Loucy (cell line): ENCODE results near the gene GDNF.

Experiments
- H2AFZ ChIP-seq: fragments of 200-600 bp; sonication (generic); 2 replicates; pipeline ENCODE4 v1.6.0; 2016; ENCODE audit warnings: antibody characterized with exemption, mild to moderate bottlenecking, low read length, moderate library complexity
- H3F3A ChIP-seq: fragments of 200-600 bp; 2 replicates; pipeline ENCODE4 v1.6.0; 2016; ENCODE audit warnings: antibody characterized with exemption, low read depth, mild to moderate bottlenecking
- H3K27me3 ChIP-seq: fragments of 200-600 bp; sonication (generic); 2 replicates; pipeline ENCODE4 v1.6.1; 2014; ENCODE audit warnings: low read length, mild to moderate bottlenecking; ENCODE audit not compliant: insufficient read depth, poor library complexity, severe bottlenecking
- H3K36me3 ChIP-seq: fragments of 200-600 bp; sonication (generic); 2 replicates; pipeline ENCODE4 v1.6.1; 2016; ENCODE audit warnings: low read length; ENCODE audit not compliant: insufficient read depth
- H3K4me1 ChIP-seq: fragments of 200-600 bp; sonication (generic); 2 replicates; pipeline ENCODE4 v1.5.1; 2014; ENCODE audit warnings: low read length, mild to moderate bottlenecking; ENCODE audit not compliant: insufficient read depth, poor library complexity, severe bottlenecking
- H3K4me2 ChIP-seq: fragments of 200-600 bp; sonication (generic); 2 replicates; pipeline ENCODE4 v1.6.0; 2014; ENCODE audit warnings: antibody characterized with exemption, low read length, low read depth, mild to moderate bottlenecking; ENCODE audit not compliant: poor library complexity, severe bottlenecking
- H3K4me3 ChIP-seq: fragments of 200-600 bp; sonication (generic); 2 replicates; pipeline ENCODE4 v1.5.1; 2014; ENCODE audit warnings: low read length, mild to moderate bottlenecking, mixed read lengths; ENCODE audit not compliant: poor library complexity, severe bottlenecking
- H3K79me2 ChIP-seq: fragments of 200-600 bp; sonication (generic); 2 replicates; pipeline ENCODE4 v1.6.1; 2014; ENCODE audit warnings: low read length; ENCODE audit not compliant: insufficient read depth
- H3K9ac ChIP-seq: fragments of 200-600 bp; sonication (generic); 2 replicates; pipeline ENCODE4 v1.6.0; 2014; ENCODE audit warnings: mild to moderate bottlenecking, low read depth, low read length, moderate library complexity; ENCODE audit not compliant: poor library complexity, severe bottlenecking
- H3K9me2 ChIP-seq: fragments of 200-600 bp; sonication (generic); replicated peaks from 2 replicates; pipeline ENCODE4 v1.6.1; 2016; ENCODE audit warnings: low read depth, low read length, mixed read lengths
- H3K9me3 ChIP-seq: fragments of 200-600 bp; sonication (generic); 2 replicates; pipeline ENCODE4 v1.6.1; 2014; ENCODE audit warnings: mild to moderate bottlenecking, antibody characterized with exemption, low read length, low read depth; ENCODE audit not compliant: insufficient read depth
- H4K20me1 ChIP-seq: fragments of 200-600 bp; sonication (generic); 2 replicates; pipeline ENCODE4 v1.6.0; 2014; ENCODE audit warnings: antibody characterized with exemption, low read length, mild to moderate bottlenecking; ENCODE audit not compliant: insufficient read depth, poor library complexity, severe bottlenecking
- CTCF ChIP-seq: fragments of 200-600 bp; sonication (generic); conservative IDR thresholded peaks from 2 replicates; pipeline ENCODE4 v1.5.1; 2014; ENCODE audit warnings: mild to moderate bottlenecking, antibody characterized with exemption, low read length
- EZH2phosphoT487 ChIP-seq: fragments of 200-600 bp; IDR thresholded peaks from 2 replicates; pipeline ENCODE4 v1.6.1; 2018; ENCODE audit warnings: antibody characterized with exemption, mild to moderate bottlenecking, moderate library complexity, borderline replicate concordance

The GDNF gene

GRCh38 chr5:37836235-37836591 lies 3.6 kb downstream of the GDNF start:
- 0 out of 2 replicates have a peak, but pooled peaks cover 4% of the 10 kb centered on the region for H3K9me3 ChIP-seq
- TF ChIP-seq EZH2phosphoT487 (no peak), CTCF (no peak)
- H4K20me1 ChIP-seq = no peaks in the 10 kb centered on the region
- no peaks in the 10 kb centered on the region for H3K27me3 ChIP-seq
- no peaks in the 10 kb centered on the region for H3K79me2 ChIP-seq
- H3K4me1 ChIP-seq = no peaks in the 10 kb centered on the region
- H2AFZ ChIP-seq = no peak overlapping the region
- H3F3A ChIP-seq = no peaks in the 10 kb centered on the region
- no peak overlapping the region for H3K4me3 ChIP-seq
- no peaks in the 10 kb centered on the region for H3K36me3 ChIP-seq
- no peaks in the 10 kb centered on the region for H3K9me2 ChIP-seq
- H3K4me2 ChIP-seq = no peak overlapping the region
- no peak overlapping the region for H3K9ac ChIP-seq

GRCh38 chr5:37835380-37835973 lies 4.4 kb downstream of the GDNF start:
- H3K4me3 ChIP-seq = no peak overlapping the region
- TF ChIP-seq EZH2phosphoT487 (no peak), CTCF (no peak)
- no peaks in the 10 kb centered on the region for H3K36me3 ChIP-seq
- H3K9me3 ChIP-seq = 0 out of 2 replicates have a peak, but pooled peaks cover 4% of the 10 kb centered on the region
- no peak overlapping the region for H3K9ac ChIP-seq
- H4K20me1 ChIP-seq = no peaks in the 10 kb centered on the region
- no peaks in the 10 kb centered on the region for H3K9me2 ChIP-seq
- no peaks in the 10 kb centered on the region for H3K79me2 ChIP-seq
- H3K4me2 ChIP-seq = no peak overlapping the region
- H2AFZ ChIP-seq = no peak overlapping the region
- H3F3A ChIP-seq = no peaks in the 10 kb centered on the region
- no peaks in the 10 kb centered on the region for H3K27me3 ChIP-seq
- H3K4me1 ChIP-seq = no peaks in the 10 kb centered on the region

- no peaks in the 10 kb centered on the region for H3K27me3 ChIP-seq
- 0 out of 2 replicates have a peak, but pooled peaks cover 4% of the 10 kb centered on the region for H3K9me3 ChIP-seq
- no peak overlapping the region for H2AFZ ChIP-seq
- no peaks in the 10 kb centered on the region for H3K9me2 ChIP-seq
- H3K36me3 ChIP-seq = no peaks in the 10 kb centered on the region
- H3K4me3 ChIP-seq = no peak overlapping the region
- no peaks in the 10 kb centered on the region for H4K20me1 ChIP-seq
- TF ChIP-seq CTCF (no peak), EZH2phosphoT487 (no peak)
- no peaks in the 10 kb centered on the region for H3K79me2 ChIP-seq
- H3K4me2 ChIP-seq = no peak overlapping the region
- no peaks in the 10 kb centered on the region for H3F3A ChIP-seq
- H3K9ac ChIP-seq = no peak overlapping the region
- H3K4me1 ChIP-seq = no peaks in the 10 kb centered on the region
Measured at GRCh38 chr5:37834542-37835379, 5.1 kb downstream of the GDNF start.
